Muscle of leg (tissue), 11 donors: Measurements from ENCODE around the gene KRTDAP. TPM values are rescaled to one million over a fixed set of nuclear protein-coding genes. Genes with fewer than 3 reads are reported as not detected.
A peak's percentile ranks its signal among the peaks of the same experiment; 100 is the strongest.

Experiments
- DNase-seq: peaks from one replicate; pipeline ENCODE4 v3.0.0; 2013
- H3K27ac ChIP-seq: one replicate; pipeline ENCODE4 v1.5.1; 2013; ENCODE audit warnings: mild to moderate bottlenecking, low read length, control low read depth
- H3K27me3 ChIP-seq: one replicate; pipeline ENCODE4 v1.6.1; 2013; ENCODE audit warnings: low read length; ENCODE audit not compliant: control insufficient read depth, insufficient read depth
- H3K36me3 ChIP-seq: one replicate; pipeline ENCODE4 v1.6.1; 2013; ENCODE audit warnings: low read length; ENCODE audit not compliant: control insufficient read depth, insufficient read depth
- H3K4me1 ChIP-seq: one replicate; pipeline ENCODE4 v1.6.1; 2013; ENCODE audit warnings: low read length; ENCODE audit not compliant: control insufficient read depth, insufficient read depth
- H3K4me3 ChIP-seq: one replicate; pipeline ENCODE4 v1.5.1; 2013; ENCODE audit warnings: low read length, control low read depth
- H3K9me3 ChIP-seq: replicated peaks from 2 replicates; pipeline ENCODE4 v1.6.1; 2013; ENCODE audit warnings: low read depth, low read length; ENCODE audit not compliant: control insufficient read depth
- WGBS: methylation state at CpG from one replicate; pipeline ENCODE4 v1.1.5; 2013; ENCODE audit warnings: missing lambda C conversion rate; ENCODE audit not compliant: insufficient coverage; 5-methylcytosine and 5-hydroxymethylcytosine counted together
- polyA plus RNA-seq, 8 donors: library from polyadenylated mRNA; unstranded; fragments of 120-200 nt; gene quantifications; one replicate each; pipeline versions ENCODE4 v1.2.1 to v1.2.3, GENCODE V29; 2013; ENCODE audit warnings: inconsistent platforms in 1 of 8, low replicate concordance in 1 of 8; ENCODE audit not compliant: insufficient read length in 8 of 8, insufficient read depth in 1 of 8
- total RNA-seq: library from RNA; stranded (reverse); fragments of 120-200 nt; gene quantifications from one replicate; pipeline ENCODE4 v1.2.4, GENCODE V29; 2013

Gene KRTDAP
- total and polyA plus RNA-seq, 9 donors: 0.18 to 36.6 (median 0.58) TPM; not detected in 4

GRCh38 chr19:35513628-35514281 is 23.5 kb upstream of the KRTDAP start, which contains the start of gene DMKN:
TSS of gene DMKN (minus strand) at chr19:35513649. CDS start at chr19:35513475, 174 bp downstream.
- no peak within 1 kb of the TSS for H3K27ac ChIP-seq
- 4% methylated on average over 12 of the region's 15 CpGs for WGBS
- no peaks in the 10 kb centered on the region for H3K36me3 ChIP-seq
- peaks cover 17% of the 10 kb centered on the region for H3K4me1 ChIP-seq
- peaks cover 57% of the 10 kb centered on the region for H3K27me3 ChIP-seq
- H3K9me3 ChIP-seq: no peaks in the 10 kb centered on the region
- H3K4me3 ChIP-seq: no peak within 1 kb of the TSS
- DNase-seq: no peak

DNA sequence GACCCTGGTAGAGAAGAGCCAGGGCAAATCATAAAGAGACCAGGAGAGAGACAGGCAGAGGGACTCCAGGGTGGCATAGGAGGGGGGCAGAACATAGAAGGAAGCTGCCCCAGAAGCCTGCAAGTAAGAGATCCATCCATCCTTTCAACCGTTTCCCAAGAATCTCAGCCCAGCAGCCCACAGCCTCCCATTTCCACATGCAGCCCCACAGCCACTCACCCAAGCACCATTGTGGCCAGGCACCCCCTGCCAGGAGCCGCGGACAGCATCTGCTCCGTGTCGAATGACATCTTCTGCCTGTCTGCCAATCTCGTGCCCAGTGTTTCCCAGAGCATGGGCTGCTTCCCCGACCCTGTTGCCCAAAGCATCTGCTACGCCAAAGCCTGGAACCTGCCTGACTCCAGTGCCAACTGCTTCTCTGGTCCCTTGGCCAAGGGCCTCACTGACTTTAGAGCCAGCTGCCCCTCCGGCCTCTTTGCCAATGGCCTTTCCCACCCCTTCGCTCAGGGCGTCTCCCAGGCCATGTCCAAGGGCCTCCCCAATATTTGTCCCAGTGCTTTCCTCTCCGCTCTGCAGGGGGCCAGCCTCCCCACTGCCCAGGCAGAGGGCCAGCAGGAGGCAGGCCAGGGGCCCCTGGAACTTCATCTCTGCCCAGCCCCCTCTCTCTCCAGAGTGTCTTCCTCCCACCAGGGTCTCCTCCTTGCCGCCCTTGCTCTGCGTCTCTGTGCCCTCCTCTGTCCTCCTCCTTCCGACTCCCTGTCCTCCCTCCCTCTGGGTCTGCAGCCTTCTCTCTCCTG is 22.8 kb upstream of the KRTDAP start:
- H3K4me1 ChIP-seq: peaks cover 17% of the 10 kb centered on the region
- no peaks in the 10 kb centered on the region for H3K36me3 ChIP-seq
- no peak overlapping the region for H3K4me3 ChIP-seq
- DNase-seq: peak; percentile 66
- no peak overlapping the region for H3K27ac ChIP-seq
- 57% methylated on average over 14 of the region's 15 CpGs for WGBS
- H3K27me3 ChIP-seq: peaks cover 58% of the 10 kb centered on the region
- no peaks in the 10 kb centered on the region for H3K9me3 ChIP-seq

GRCh38 chr19:35511337-35511736 is 21.1 kb upstream of the KRTDAP start:
- Histone ChIP-seq H3K4me3 (no peak overlapping the region), H3K4me1 (peaks cover 17% of the 10 kb centered on the region), H3K27ac (no peak overlapping the region), H3K27me3 (peaks cover 70% of the 10 kb centered on the region), H3K9me3 (no peaks in the 10 kb centered on the region), H3K36me3 (no peaks in the 10 kb centered on the region)
- 83% methylated on average over 5 of the region's 7 CpGs for WGBS
- DNase-seq: no peak

- no peak for DNase-seq
- Histone ChIP-seq H3K36me3 (no peaks in the 10 kb centered on the region), H3K9me3 (no peaks in the 10 kb centered on the region), H3K27me3 (peaks cover 77% of the 10 kb centered on the region), H3K4me1 (peaks cover 17% of the 10 kb centered on the region), H3K27ac (no peak overlapping the region), H3K4me3 (no peak overlapping the region)
- WGBS: 8% methylated on average over 15 of the region's 15 CpGs
Observed at GRCh38 chr19:35510626-35510964, 20.3 kb upstream of the KRTDAP start.

DNA sequence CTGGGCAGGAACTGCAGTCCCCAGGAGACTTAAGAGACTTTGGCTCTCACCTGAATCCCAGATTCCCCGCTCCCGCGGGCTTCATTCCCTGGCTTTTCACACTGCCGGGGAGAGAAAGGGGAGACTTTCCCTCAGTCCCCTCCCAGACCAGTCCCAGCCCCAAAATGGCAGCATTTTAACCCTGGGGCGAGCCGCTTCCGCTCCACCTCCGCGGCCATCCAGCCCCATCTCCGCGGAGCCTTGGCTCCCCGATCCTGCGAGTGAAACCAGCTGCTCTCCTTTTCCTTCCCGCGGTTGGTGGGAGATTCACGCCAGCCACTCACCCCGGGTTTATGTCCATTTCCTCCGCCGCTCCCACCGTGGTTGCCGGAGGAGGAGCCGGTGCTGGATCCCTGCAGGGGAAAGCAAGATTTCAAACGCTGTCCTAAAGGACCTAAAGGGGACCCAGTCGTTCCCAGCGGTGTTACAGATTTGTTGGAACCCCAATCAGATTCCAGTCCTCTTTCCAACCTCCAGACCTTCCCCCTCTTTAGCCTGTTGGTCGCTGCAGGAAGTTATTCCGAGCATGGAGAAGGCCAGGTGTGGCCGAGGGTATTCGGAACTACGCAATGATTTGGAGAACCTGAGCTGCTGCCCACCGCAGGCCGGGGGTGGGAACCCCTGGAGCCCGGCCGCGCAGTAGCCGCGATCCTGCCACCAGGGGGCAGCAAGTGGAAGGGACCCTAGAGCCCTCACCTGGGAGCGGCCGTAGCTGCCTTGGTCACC is 19.8 kb upstream of the KRTDAP start:
- Histone ChIP-seq H3K4me1 (peaks cover 17% of the 10 kb centered on the region), H3K27me3 (peaks cover 82% of the 10 kb centered on the region), H3K27ac (no peak overlapping the region), H3K9me3 (no peaks in the 10 kb centered on the region), H3K4me3 (peak overlapping the region; percentile 9), H3K36me3 (no peaks in the 10 kb centered on the region)
- 1% methylated on average over 28 of the region's 39 CpGs for WGBS
- peak; percentile 65 for DNase-seq

GRCh38 chr19:35509018-35509652 is 18.9 kb upstream of the KRTDAP start:
- H3K4me1 ChIP-seq: peaks cover 17% of the 10 kb centered on the region
- WGBS: 4% methylated on average over 5 of the region's 12 CpGs
- H3K4me3 ChIP-seq: no peak overlapping the region
- H3K9me3 ChIP-seq: no peaks in the 10 kb centered on the region
- no peaks in the 10 kb centered on the region for H3K36me3 ChIP-seq
- DNase-seq: no peak
- no peak overlapping the region for H3K27ac ChIP-seq
- peaks cover 79% of the 10 kb centered on the region for H3K27me3 ChIP-seq

DNA sequence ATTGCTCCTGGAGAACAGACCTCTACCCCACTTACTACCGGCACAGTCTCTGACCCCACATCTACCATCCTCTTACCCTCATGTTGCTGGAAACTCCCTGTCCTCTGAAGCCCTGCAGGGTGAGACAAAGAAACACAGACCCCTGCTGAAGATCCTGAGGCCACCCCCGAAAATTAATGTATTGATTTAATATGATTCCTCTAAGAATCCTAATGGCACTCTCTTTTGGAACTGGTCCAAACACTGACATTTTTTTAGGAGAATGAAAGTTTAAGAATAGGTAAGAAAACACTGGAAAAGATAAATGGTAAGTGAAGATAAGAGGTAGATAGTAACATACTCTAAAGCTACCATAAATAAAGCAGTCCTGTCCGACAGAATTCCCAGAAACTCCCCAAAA is 17.9 kb upstream of the KRTDAP start:
- peaks cover 70% of the 10 kb centered on the region for H3K27me3 ChIP-seq
- 100% methylated on average over 1 of the region's 3 CpGs for WGBS
- no peaks in the 10 kb centered on the region for H3K9me3 ChIP-seq
- no peak overlapping the region for H3K27ac ChIP-seq
- no peak overlapping the region for H3K4me3 ChIP-seq
- no peaks in the 10 kb centered on the region for H3K36me3 ChIP-seq
- no peak for DNase-seq
- peaks cover 16% of the 10 kb centered on the region for H3K4me1 ChIP-seq

- 71% methylated on average over 11 of the region's 11 CpGs for WGBS
- DNase-seq: no peak
- Histone ChIP-seq H3K27me3 (peaks cover 64% of the 10 kb centered on the region), H3K27ac (no peak overlapping the region), H3K36me3 (no peaks in the 10 kb centered on the region), H3K9me3 (no peaks in the 10 kb centered on the region), H3K4me1 (peaks cover 12% of the 10 kb centered on the region), H3K4me3 (no peak overlapping the region)
Observed at GRCh38 chr19:35507561-35507960, 17.3 kb upstream of the KRTDAP start.

GRCh38 chr19:35506011-35506410 is 15.7 kb upstream of the KRTDAP start:
- Histone ChIP-seq H3K27me3 (peaks cover 49% of the 10 kb centered on the region), H3K4me1 (peaks cover 12% of the 10 kb centered on the region), H3K4me3 (no peak overlapping the region), H3K9me3 (no peaks in the 10 kb centered on the region), H3K27ac (no peak overlapping the region), H3K36me3 (no peaks in the 10 kb centered on the region)
- no peak for DNase-seq
- WGBS: 88% methylated on average over 3 of the region's 7 CpGs

- no peak overlapping the region for H3K27ac ChIP-seq
- no peaks in the 10 kb centered on the region for H3K4me1 ChIP-seq
- no CpG with 5 or more reads among the region's 4 CpGs for WGBS
- no peak for DNase-seq
- peaks cover 23% of the 10 kb centered on the region for H3K27me3 ChIP-seq
- no peak overlapping the region for H3K4me3 ChIP-seq
- H3K9me3 ChIP-seq: no peaks in the 10 kb centered on the region
- H3K36me3 ChIP-seq: no peaks in the 10 kb centered on the region
Observed at GRCh38 chr19:35502751-35503150, 12.5 kb upstream of the KRTDAP start.
